ENCODE measurements around the gene CECR2. TPM values are rescaled to one million over a fixed set of nuclear protein-coding genes. Genes with fewer than 3 reads are reported as not detected.

Gene CECR2
- total and polyA plus RNA-seq, 4 donors, result 1.1 to 14.5 (median 7.7) TPM

GRCh38 chr22:17348464-17349103, 20.7 kb upstream of the CECR2 start:
- no peak overlapping the region for H3K9ac ChIP-seq (ENCODE audit: insufficient read depth in 1 of 2, low read length in 2 of 2)
- 65 to 79% methylated on average over 14 of the region's 14 CpGs for WGBS, 2 donors
- no peak for TF ChIP-seq CTCF (IDR thresholded peaks at IDR 0.05; ENCODE audit: control extremely low read depth, extremely low read depth)
- H3K36me3 ChIP-seq (ENCODE audit: control insufficient read depth in 4 of 4, insufficient read depth in 4 of 4, low read length in 4 of 4), result no peaks in the 10 kb centered on the region
- H3K4me1 ChIP-seq (ENCODE audit: control insufficient read depth in 5 of 5, insufficient read depth in 5 of 5, low read length in 5 of 5), result peaks cover 0 to 5% (median 0%) of the 10 kb centered on the region in 5 donors
- no peak overlapping the region for H3K27ac ChIP-seq (ENCODE audit: low read depth in 1 of 2, low read length in 1 of 2)
- ATAC-seq (ENCODE audit: insufficient read depth, low FRiP score), result no peak
- peaks cover 0 to 1% (median 0%) of the 10 kb centered on the region in 4 donors for H3K9me3 ChIP-seq (ENCODE audit: control insufficient read depth in 4 of 4, insufficient read depth in 3 of 4, low read length in 3 of 4)
- no peaks in the 10 kb centered on the region for H3K27me3 ChIP-seq (ENCODE audit: control insufficient read depth in 3 of 3, insufficient read depth in 3 of 3, low read length in 2 of 3)
- H3K4me3 ChIP-seq, result no peak overlapping the region
- DNase-seq, result no peak

- Histone ChIP-seq H3K27me3 (ENCODE audit: control insufficient read depth in 3 of 3, insufficient read depth in 3 of 3, low read length in 2 of 3) (no peaks in the 10 kb centered on the region), H3K27ac (ENCODE audit: low read depth in 1 of 2, low read length in 1 of 2) (no peak overlapping the region), H3K36me3 (ENCODE audit: control insufficient read depth in 4 of 4, insufficient read depth in 4 of 4, low read length in 4 of 4) (no peaks in the 10 kb centered on the region), H3K9me3 (ENCODE audit: control insufficient read depth in 4 of 4, insufficient read depth in 3 of 4, low read length in 3 of 4) (peaks cover 0 to 1% (median 0%) of the 10 kb centered on the region in 4 donors), H3K9ac (ENCODE audit: insufficient read depth in 1 of 2, low read length in 2 of 2) (no peak overlapping the region), H3K4me1 (ENCODE audit: control insufficient read depth in 5 of 5, insufficient read depth in 5 of 5, low read length in 5 of 5) (peaks cover 0 to 5% (median 0%) of the 10 kb centered on the region in 5 donors), H3K4me3 (no peak overlapping the region)
- ATAC-seq (ENCODE audit: insufficient read depth, low FRiP score) (no peak), DNase-seq (no peak)
- no peak for TF ChIP-seq CTCF (IDR thresholded peaks at IDR 0.05; ENCODE audit: control extremely low read depth, extremely low read depth)
- 79 to 81% methylated on average over 10 of the region's 10 CpGs for WGBS, 2 donors
These were observed 20.1 kb upstream of the CECR2 start for GRCh38 chr22:17349172-17349571.

- Histone ChIP-seq H3K9me3 (ENCODE audit: control insufficient read depth in 4 of 4, insufficient read depth in 3 of 4, low read length in 3 of 4) (peaks cover 0 to 1% (median 0%) of the 10 kb centered on the region in 4 donors), H3K9ac (ENCODE audit: insufficient read depth in 1 of 2, low read length in 2 of 2) (no peak overlapping the region), H3K4me3 (no peak overlapping the region), H3K36me3 (ENCODE audit: control insufficient read depth in 4 of 4, insufficient read depth in 4 of 4, low read length in 4 of 4) (no peaks in the 10 kb centered on the region), H3K27me3 (ENCODE audit: control insufficient read depth in 3 of 3, insufficient read depth in 3 of 3, low read length in 2 of 3) (no peaks in the 10 kb centered on the region), H3K4me1 (ENCODE audit: control insufficient read depth in 5 of 5, insufficient read depth in 5 of 5, low read length in 5 of 5) (peaks cover 0 to 5% (median 0%) of the 10 kb centered on the region in 5 donors), H3K27ac (ENCODE audit: low read depth in 1 of 2, low read length in 1 of 2) (no peak overlapping the region)
- no peak for ATAC-seq (ENCODE audit: insufficient read depth, low FRiP score)
- no peak for TF ChIP-seq CTCF (IDR thresholded peaks at IDR 0.05; ENCODE audit: control extremely low read depth, extremely low read depth)
- 84 to 91% methylated on average over 3 of the region's 3 CpGs for WGBS, 2 donors
- DNase-seq, result no peak
These were observed 19.0 kb upstream of the CECR2 start for GRCh38 chr22:17350292-17350691.

GRCh38 chr22:17352798-17353197, 16.5 kb upstream of the CECR2 start:
- no peak for TF ChIP-seq CTCF (IDR thresholded peaks at IDR 0.05; ENCODE audit: control extremely low read depth, extremely low read depth)
- 89 to 92% methylated on average over 4 of the region's 4 CpGs for WGBS, 2 donors
- H3K9me3 ChIP-seq (ENCODE audit: control insufficient read depth in 4 of 4, insufficient read depth in 3 of 4, low read length in 3 of 4), result no peaks in the 10 kb centered on the region
- H3K36me3 ChIP-seq (ENCODE audit: control insufficient read depth in 4 of 4, insufficient read depth in 4 of 4, low read length in 4 of 4), result no peaks in the 10 kb centered on the region
- no peak overlapping the region for H3K9ac ChIP-seq (ENCODE audit: insufficient read depth in 1 of 2, low read length in 2 of 2)
- no peak overlapping the region for H3K4me3 ChIP-seq
- no peaks in the 10 kb centered on the region for H3K4me1 ChIP-seq (ENCODE audit: control insufficient read depth in 5 of 5, insufficient read depth in 5 of 5, low read length in 5 of 5)
- DNase-seq (no peak), ATAC-seq (ENCODE audit: insufficient read depth, low FRiP score) (no peak)
- no peak overlapping the region for H3K27ac ChIP-seq (ENCODE audit: low read depth in 1 of 2, low read length in 1 of 2)
- H3K27me3 ChIP-seq (ENCODE audit: control insufficient read depth in 3 of 3, insufficient read depth in 3 of 3, low read length in 2 of 3), result no peaks in the 10 kb centered on the region
